Measurements from ENCODE around the gene SNX25.

- TF ChIP-seq YY1 (IDR thresholded peaks at IDR 0.05; ENCODE audit: insufficient read depth, insufficient read length) (no peak), ZNF274 (IDR thresholded peaks at IDR 0.05; ENCODE audit: low read depth, low read length) (no peak)
These were observed 124.9 kb downstream of the SNX25 start for GRCh38 chr4:185334326-185334725.

Measured in NT2/D1 (cell line).